Measurements from ENCODE around the gene DOCK4. TPM values are rescaled to one million over a fixed set of nuclear protein-coding genes. Genes with fewer than 3 reads are reported as not detected.

DOCK4 gene
- total RNA-seq, 4 donors from 2014 or later, result 12.7 to 28.4 (median 19.5) TPM

DNA sequence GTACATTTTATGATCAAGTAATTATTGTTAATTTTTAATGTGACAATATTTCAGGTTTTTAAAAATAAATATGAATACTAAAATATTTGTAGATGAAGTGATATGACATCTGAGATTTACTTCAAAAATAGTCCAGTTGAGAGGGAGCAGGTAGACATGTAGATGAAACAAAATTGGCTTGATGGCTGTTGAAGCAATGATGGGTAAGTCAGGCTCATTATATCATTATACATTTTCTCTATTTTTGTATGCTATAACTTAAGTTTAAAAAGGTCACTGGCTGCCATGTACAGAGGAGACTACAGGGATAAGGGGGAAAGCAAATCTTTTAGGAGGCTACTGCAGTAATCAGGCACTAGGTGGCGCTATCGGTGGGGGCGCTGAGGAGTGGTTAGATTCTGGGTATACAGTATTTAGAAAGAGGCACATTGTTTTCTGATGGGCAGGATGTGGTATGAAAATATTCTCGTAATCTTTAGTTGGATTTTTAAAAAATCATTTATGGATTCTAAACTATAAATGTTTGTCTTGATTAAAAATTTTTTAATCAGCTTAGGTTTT is 454.1 kb downstream of the DOCK4 start:
- 21 to 29% methylated on average over 4 of the region's 4 CpGs for whole genome bisulfite sequencing, 2 donors (ENCODE audit: low coverage in 1 of 2)
- Histone ChIP-seq H3K36me3 (no peaks in the 10 kb centered on the region), H3K4me3 (no peak overlapping the region), H3K27me3 (no peaks in the 10 kb centered on the region), H3K27ac (no peak overlapping the region), H3K4me1 (no peaks in the 10 kb centered on the region), H3K9me3 (no peaks in the 10 kb centered on the region)
- in situ Hi-C loops (cut with MboI; ENCODE audit: low pct_ligation_motif_present in 1 of 4, low pct_unique_long_range_greater_than_20kb in 1 of 4, low sequenced_read_pairs in 3 of 4), result loop anchor here (25.0 kb wide), 4 partner anchors 110 to 760 kb away; no protein-coding TSS in a partner anchor
- intact Hi-C loops (cut with DNase I; ENCODE audit: low total_unique reads), result no loop called here
- TF ChIP-seq, protein P1, sequence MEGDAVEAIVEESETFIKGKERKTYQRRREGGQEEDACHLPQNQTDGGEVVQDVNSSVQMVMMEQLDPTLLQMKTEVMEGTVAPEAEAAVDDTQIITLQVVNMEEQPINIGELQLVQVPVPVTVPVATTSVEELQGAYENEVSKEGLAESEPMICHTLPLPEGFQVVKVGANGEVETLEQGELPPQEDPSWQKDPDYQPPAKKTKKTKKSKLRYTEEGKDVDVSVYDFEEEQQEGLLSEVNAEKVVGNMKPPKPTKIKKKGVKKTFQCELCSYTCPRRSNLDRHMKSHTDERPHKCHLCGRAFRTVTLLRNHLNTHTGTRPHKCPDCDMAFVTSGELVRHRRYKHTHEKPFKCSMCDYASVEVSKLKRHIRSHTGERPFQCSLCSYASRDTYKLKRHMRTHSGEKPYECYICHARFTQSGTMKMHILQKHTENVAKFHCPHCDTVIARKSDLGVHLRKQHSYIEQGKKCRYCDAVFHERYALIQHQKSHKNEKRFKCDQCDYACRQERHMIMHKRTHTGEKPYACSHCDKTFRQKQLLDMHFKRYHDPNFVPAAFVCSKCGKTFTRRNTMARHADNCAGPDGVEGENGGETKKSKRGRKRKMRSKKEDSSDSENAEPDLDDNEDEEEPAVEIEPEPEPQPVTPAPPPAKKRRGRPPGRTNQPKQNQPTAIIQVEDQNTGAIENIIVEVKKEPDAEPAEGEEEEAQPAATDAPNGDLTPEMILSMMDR (IDR thresholded peaks at IDR 0.05), result peak; percentile 62 to 72 (median 70)
- TF ChIP-seq POLR2A (IDR thresholded peaks at IDR 0.05) (no peak), EP300 (IDR thresholded peaks at IDR 0.05; ENCODE audit: low read depth) (no peak)
- DNase-seq, result peak; percentile 57

DNA sequence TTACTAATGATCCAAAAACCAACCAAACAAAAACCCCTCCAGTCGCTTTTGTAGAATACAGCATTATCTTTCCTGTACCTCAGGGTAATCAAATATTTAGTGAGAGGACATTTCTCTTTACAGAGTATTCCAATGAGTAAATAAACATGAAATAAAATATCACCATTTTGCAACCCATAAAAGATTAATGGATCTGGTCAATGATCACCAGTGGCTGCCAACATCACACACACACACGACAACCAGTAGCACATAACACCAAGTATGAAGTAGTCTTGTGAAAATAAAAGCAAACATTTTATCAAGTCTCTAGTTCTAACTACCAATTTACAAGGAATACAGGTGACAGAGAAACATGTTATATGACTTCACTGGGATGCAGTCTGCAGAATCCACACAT is 455.3 kb downstream of the DOCK4 start:
- Histone ChIP-seq H3K4me3 (no peak overlapping the region), H3K9me3 (no peaks in the 10 kb centered on the region), H3K4me1 (no peaks in the 10 kb centered on the region), H3K27me3 (no peaks in the 10 kb centered on the region), H3K27ac (no peak overlapping the region), H3K36me3 (no peaks in the 10 kb centered on the region)
- no peak for DNase-seq
- in situ Hi-C loops (cut with MboI; ENCODE audit: low pct_ligation_motif_present in 1 of 4, low pct_unique_long_range_greater_than_20kb in 1 of 4, low sequenced_read_pairs in 3 of 4) (loop anchor here (25.0 kb wide), 4 partner anchors 111 to 761 kb away; no protein-coding TSS in a partner anchor), intact Hi-C loops (cut with DNase I; ENCODE audit: low total_unique reads) (no loop called here)
- 86 to 88% methylated on average over 2 of the region's 2 CpGs for WGBS, 2 donors (ENCODE audit: low coverage in 1 of 2)
- TF ChIP-seq POLR2A (IDR thresholded peaks at IDR 0.05) (no peak), EP300 (IDR thresholded peaks at IDR 0.05; ENCODE audit: low read depth) (no peak), POLR2AphosphoS5 (IDR thresholded peaks at IDR 0.05) (no peak)
- TF ChIP-seq, protein P1 (IDR thresholded peaks at IDR 0.05), result no peak

DNA sequence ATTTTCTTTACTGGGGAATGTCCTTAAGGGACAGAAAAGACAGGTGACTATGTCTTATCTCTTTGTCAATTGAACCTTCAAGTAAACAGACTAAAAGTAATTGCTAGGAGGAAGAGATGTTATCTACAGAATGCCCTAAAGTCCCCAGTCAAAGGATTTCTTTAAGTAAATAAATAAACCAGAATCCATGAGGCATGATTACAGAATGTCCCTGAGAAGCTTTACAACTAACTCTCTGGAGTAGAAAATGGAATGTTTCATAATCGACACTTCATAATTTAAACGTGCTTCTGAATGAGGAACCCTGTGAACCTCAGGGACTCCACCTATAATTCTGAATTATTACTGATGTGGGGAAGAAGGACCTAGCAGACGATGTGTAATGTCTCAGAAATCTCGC is 456.0 kb downstream of the DOCK4 start:
- DNase-seq, result no peak
- no peak overlapping the region for H3K4me3 ChIP-seq
- WGBS, 2 donors (ENCODE audit: low coverage in 1 of 2), result 25 to 39% methylated on average over 2 to 4 of the region's 4 CpGs
- TF ChIP-seq EP300 (IDR thresholded peaks at IDR 0.05; ENCODE audit: low read depth), result no peak
- TF ChIP-seq POLR2AphosphoS5 (IDR thresholded peaks at IDR 0.05), result no peak
- TF ChIP-seq, protein P1 (IDR thresholded peaks at IDR 0.05), result no peak
- TF ChIP-seq POLR2A (IDR thresholded peaks at IDR 0.05), result no peak
- H3K27me3 ChIP-seq, result no peaks in the 10 kb centered on the region
- in situ Hi-C loops (cut with MboI; ENCODE audit: low pct_ligation_motif_present in 1 of 4, low pct_unique_long_range_greater_than_20kb in 1 of 4, low sequenced_read_pairs in 3 of 4), result loop anchor here (25.0 kb wide), 4 partner anchors 112 to 762 kb away; no protein-coding TSS in a partner anchor
- H3K36me3 ChIP-seq, result no peaks in the 10 kb centered on the region
- no peak overlapping the region for H3K27ac ChIP-seq
- no peaks in the 10 kb centered on the region for H3K4me1 ChIP-seq
- intact Hi-C loops (cut with DNase I; ENCODE audit: low total_unique reads), result no loop called here
- H3K9me3 ChIP-seq, result no peaks in the 10 kb centered on the region

DNA sequence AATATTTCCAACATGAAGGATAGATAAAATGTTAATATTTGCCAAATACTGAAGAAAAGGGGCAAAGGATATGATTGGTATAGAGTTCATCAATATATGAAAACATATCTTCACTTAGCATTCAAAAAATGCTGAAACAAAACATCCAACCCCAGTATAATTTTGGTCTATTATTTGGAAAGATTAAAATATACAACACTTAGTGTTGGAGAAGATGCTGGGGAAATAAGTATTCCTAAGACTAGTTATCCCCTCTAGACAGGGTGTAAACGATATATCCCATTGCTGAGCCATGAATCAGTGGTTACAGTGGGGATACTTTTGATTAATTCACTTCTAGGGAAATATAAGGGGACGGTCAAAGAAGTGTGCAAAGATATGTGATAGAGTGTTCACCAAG is 456.6 kb downstream of the DOCK4 start:
- Histone ChIP-seq H3K4me1 (no peaks in the 10 kb centered on the region), H3K9me3 (no peaks in the 10 kb centered on the region), H3K27me3 (no peaks in the 10 kb centered on the region), H3K36me3 (no peaks in the 10 kb centered on the region), H3K4me3 (no peak overlapping the region), H3K27ac (no peak overlapping the region)
- WGBS, 2 donors (ENCODE audit: low coverage in 1 of 2), result 94 to 100% methylated on average over 1 to 2 of the region's 2 CpGs
- TF ChIP-seq POLR2AphosphoS5 (IDR thresholded peaks at IDR 0.05) (no peak), POLR2A (IDR thresholded peaks at IDR 0.05) (no peak), EP300 (IDR thresholded peaks at IDR 0.05; ENCODE audit: low read depth) (no peak)
- TF ChIP-seq, protein P1 (IDR thresholded peaks at IDR 0.05), result no peak
- no peak for DNase-seq
- in situ Hi-C loops (cut with MboI; ENCODE audit: low pct_ligation_motif_present in 1 of 4, low pct_unique_long_range_greater_than_20kb in 1 of 4, low sequenced_read_pairs in 3 of 4), result loop anchor here (10.0 to 25.0 kb wide), 7 partner anchors 113 to 1663 kb away; partner anchors contain the start of gene LRRN3 (in 2 of the 4)
- intact Hi-C loops (cut with DNase I; ENCODE audit: low total_unique reads), result no loop called here
